HuH-7.5 (cell line): Measurements from ENCODE around the gene PFDN2.

Experiments
- DNase-seq: peaks from one replicate; pipeline ENCODE4 v3.0.0; 2011; ENCODE audit warnings: low spot score

Gene PFDN2, protein sequence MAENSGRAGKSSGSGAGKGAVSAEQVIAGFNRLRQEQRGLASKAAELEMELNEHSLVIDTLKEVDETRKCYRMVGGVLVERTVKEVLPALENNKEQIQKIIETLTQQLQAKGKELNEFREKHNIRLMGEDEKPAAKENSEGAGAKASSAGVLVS

GRCh38 chr1:161117759-161118581 lies at the start of gene PFDN2, which contains the start of gene NIT1:
Gene PFDN2, minus strand, starts transcription at chr1:161118037. Its CDS starts 11 bp downstream, at chr1:161118026.
Gene NIT1, plus strand, starts transcription at chr1:161118105. Its CDS starts 72 bp downstream, at chr1:161118177.
- DNase-seq = peak; percentile 71

DNA sequence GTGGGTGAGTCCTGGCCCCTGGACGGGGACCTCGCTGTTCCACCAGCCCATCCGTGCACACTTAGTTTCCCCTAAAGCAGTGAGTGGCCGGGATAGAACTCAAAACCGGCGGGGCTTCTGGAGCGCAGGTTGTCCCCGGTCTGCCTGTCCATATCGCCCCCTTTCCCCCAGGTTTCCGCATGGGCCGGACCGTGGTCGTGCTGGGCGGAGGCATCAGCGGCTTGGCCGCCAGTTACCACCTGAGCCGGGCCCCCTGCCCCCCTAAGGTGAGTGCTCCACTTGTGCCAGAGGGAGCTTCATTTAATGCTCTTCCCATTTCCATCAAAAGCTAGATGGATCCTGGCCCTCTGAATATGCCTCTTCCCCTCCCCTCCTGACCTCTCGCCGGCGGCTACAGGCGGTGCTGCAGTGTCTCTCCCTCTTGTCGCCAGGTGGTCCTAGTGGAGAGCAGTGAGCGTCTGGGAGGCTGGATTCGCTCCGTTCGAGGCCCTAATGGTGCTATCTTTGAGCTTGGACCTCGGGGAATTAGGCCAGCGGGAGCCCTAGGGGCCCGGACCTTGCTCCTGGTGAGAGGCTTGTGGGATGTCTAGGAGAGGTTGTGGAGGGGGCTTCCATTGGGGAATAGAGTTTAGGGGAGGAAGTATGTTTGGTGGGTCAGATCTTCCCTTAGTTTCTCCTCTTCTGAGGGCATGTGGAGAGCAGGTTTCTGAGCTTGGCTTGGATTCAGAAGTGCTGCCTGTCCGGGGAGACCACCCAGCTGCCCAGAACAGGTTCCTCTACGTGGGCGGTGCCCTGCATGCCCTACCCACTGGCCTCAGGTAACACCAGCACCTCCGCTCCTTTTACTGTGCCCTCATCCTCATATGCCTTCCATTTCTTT lies 49.1 kb upstream of the PFDN2 start:
- DNase-seq = peak; percentile 23

- DNase-seq = peak; percentile 87
These were observed 48.2 kb upstream of the PFDN2 start, which contains the start of gene PPOX for GRCh38 chr1:161165742-161166668. Gene PPOX, plus strand, starts transcription at chr1:161166426. Its CDS starts 422 bp downstream, at chr1:161166848.

GRCh38 chr1:161164901-161165610 lies 47.2 kb upstream of the PFDN2 start:
- DNase-seq = no peak

DNA sequence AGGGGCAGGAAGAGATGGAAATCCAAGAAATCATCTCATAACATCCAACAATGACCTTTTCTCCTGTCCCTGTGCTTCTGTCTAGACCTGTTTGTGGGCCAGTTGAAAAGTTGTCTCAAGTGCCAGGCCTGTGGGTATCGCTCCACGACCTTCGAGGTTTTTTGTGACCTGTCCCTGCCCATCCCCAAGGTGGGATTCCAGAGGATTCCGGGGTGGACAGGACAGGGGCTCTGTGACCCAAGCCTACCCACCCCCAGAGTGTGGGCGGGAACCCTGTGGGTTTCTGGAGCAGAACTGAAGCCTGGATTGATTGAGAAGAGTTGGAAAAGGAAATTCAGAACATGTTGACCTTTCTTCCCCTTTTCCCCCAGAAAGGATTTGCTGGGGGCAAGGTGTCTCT lies 46.0 kb upstream of the PFDN2 start:
- no peak for DNase-seq

DNA sequence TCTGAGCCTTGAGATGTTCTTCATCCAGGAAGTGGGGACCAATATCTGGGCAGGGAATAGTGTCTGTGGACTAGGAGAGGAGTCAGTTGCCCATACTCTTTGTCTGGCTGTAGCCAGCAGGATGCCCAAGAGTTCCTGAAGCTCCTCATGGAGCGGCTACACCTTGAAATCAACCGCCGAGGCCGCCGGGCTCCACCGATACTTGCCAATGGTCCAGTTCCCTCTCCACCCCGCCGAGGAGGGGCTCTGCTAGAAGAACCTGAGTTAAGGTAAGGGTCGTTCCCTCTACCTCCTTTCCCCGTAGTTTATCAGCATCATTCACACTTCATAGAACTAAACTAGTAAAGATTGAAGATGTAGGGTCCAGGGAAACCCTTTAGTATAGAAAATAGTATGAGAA lies 45.0 kb upstream of the PFDN2 start:
- DNase-seq = no peak

DNA sequence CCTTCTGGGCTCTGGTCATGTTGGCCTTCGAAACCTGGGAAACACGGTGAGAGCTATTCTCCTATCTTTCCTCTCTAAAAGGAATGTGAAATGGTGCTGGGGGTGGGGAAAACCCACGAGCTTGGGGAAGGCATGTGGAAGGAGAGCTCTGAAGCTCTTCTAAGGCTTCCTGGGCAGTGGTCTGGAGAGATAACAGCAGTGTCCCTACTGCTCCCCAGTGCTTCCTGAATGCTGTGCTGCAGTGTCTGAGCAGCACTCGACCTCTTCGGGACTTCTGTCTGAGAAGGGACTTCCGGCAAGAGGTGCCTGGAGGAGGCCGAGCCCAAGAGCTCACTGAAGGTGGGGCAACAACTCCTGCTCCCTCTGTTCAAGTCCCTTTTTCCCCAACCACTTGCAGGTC lies 44.2 kb upstream of the PFDN2 start:
- no peak for DNase-seq

DNA sequence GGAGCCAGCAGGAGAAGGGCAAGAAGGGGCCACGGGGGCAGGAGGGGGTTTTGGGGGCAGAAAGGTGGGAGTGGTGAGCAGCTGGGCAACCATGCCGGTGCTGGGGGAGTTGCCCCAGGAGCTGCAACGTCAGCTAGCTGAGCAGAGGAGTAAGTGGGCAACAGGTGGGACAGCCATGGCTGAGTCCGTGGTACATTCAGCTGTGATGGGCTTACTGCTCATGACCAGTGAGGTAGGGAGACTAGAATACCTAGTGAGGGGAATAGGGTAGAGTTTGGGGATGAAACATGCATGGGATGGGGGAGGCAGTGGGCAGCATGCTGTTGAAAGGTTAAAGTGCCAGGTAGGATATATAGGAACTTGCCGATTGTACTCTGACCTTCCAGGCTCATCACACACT lies 43.8 kb upstream of the PFDN2 start:
- DNase-seq = no peak

DNA sequence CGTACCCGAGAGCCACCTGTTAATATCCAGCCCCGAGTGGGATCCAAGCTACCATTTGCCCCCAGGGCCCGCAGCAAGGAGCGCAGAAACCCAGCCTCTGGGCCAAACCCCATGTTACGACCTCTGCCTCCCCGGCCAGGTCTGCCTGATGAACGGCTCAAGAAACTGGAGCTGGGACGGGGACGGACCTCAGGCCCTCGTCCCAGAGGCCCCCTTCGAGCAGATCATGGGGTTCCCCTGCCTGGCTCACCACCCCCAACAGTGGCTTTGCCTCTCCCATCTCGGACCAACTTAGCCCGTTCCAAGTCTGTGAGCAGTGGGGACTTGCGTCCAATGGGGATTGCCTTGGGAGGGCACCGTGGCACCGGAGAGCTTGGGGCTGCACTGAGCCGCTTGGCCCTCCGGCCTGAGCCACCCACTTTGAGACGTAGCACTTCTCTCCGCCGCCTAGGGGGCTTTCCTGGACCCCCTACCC lies 42.9 kb upstream of the PFDN2 start:
- no peak for DNase-seq

DNA sequence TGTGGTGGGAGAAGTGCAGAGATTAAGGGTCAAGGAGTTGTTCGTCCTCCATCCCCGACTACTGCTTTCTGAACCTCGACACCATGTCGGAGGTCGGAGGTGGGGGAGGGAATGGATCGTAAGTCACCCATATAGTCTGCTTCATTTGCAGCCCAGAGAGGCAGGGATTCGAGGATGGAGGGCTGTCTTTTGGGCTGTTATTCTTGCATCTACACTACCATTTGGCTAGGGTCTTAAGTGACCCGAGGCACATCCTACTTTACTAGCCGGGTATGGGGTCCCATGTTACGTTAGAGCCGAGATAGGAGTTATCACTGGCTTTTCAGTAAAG lies 42.0 kb upstream of the PFDN2 start:
- no peak for DNase-seq

DNA sequence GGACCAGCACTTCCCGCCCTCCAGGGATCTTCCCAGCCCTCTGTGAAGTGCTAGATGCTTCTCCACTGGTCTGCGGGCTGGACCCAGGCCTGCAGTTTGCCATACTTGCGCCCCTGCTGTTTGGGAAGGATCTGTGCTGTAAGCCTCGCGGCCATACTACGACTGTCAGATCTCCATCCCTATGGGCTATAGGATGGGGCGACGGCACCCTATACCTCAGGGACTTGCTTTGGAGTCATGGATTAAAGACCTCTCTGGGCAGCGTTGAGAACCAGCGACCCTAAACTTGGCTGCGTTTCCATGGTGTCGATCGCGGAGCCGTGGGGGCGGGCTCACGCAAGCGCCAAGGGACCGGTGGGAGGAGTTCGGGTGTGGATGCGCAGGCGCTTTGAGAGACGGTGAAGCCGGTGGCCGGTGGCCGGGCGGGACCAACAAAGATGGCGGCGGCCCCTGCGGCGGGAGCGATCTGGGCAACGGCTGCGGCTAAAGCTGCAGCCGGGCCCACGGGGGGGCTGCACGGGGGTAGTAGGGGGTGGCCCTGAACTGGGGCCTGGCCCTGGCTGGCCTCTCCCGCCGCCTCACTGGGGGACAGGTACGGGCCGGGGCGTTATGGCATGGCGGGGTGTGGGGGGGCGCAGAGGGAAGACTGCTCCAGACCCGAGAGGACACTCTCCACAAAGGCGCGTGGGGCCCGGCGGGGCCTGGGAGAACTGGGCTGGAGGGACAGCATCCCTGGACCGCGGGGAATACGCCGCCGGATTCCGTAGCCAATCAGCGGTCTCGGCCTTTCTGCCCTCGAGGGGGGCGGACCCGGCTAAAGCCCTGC lies 41.5 kb upstream of the PFDN2 start, which contains the start of gene USP21:
Gene USP21 (plus strand): TSS at position 414 of the 826 bp plus-strand sequence. CDS start 1,141 bp downstream, outside the sequence.
- DNase-seq = peak; percentile 92

DNA sequence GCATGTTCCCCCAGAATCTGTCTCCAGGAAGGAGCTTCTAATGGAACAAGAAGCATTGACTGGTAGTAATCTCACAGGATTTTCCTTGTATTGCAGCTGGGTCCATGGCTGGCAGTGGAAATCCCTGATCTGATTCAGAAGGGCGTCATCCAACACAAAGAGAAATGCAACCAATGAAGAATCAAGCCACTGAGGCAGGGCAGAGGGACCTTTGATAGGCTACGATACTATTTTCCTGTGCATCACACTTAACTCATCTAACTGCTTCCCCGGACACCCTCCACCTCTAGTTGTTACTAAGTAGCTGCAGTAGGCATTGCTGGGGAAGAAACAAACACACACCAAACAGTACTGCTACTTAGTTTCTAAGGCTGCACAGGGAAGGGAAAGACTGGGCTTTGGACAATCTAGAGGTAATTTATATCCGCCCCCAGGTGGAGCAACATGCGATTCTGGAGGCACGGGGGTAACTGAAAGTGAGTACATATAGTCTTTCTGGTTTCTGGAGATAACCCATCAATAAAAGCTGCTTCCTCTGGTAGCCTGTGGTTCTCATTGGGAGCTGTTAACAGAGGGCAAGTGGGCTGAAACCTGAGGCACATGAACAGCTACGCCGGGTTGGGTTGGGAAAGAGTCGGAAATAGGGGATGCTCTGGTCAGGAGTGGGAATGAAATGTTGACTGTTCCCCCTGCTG lies 40.6 kb upstream of the PFDN2 start:
- DNase-seq = no peak

DNA sequence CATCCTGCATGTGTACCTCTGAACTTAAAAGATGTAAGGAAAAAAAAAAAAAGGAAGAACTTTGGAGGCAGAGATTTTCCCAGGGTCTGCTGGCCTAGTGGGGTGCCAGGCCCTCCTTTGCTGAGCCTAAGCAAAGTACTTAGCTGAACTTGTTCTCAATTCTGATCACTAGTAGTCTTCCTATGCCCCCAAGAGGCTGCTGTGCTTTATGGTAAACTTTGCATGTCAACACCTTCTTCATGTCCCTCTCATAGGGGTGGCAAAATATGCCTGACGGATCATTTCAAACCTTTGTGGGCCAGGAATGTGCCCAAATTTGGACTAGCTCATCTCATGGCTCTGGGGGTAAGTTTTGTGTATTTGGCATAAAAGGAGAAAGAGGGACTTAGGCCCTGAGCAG lies 40.0 kb upstream of the PFDN2 start:
- no peak for DNase-seq

- DNase-seq = peak; percentile 76
These were observed 36.0 kb upstream of the PFDN2 start, which contains the start of gene UFC1 for GRCh38 chr1:161153682-161154337. Gene UFC1, plus strand, starts transcription at chr1:161153978. Its CDS starts 20 bp downstream, at chr1:161153998.

DNA sequence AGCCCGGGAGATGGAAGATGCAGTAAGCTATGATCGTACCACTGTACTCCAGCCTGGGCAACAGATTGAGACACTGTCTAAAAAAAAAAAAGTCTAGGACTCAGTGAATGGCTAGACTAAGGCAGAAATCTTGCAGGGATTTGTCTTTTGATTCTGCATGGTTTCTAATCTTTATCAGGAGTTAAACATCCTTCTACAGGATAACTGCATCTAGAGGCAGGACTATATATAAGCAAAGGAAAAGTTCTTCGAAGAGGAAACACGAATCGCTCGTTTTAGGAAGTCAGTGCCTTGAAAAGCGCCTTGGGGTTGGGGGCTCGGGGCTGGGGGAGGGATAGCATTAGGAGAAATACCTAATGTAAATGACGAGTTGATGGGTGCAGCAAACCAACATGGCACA lies 35.3 kb upstream of the PFDN2 start:
- no peak for DNase-seq

DNA sequence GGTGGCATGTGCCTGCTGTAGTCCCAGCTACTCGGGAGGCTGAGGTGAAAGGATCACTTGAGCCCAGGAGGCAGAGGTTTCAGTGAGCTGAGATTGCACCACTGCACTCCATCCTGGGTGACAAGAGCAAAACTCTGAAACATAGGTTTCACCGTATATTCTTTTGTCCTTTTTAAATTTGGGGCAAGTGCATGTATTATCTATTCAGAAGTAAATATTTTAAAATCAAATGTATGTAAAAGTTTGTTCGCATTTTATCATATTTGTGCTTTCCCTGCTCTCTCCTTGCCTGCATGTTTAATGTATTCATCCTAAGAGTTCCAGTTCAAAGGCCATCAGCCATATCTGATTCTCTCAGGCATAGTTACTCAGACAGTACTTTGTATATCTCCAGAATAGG lies 28.0 kb upstream of the PFDN2 start:
- DNase-seq = no peak

GRCh38 chr1:161140755-161141400 lies 23.0 kb upstream of the PFDN2 start:
- no peak for DNase-seq

- DNase-seq = peak; percentile 37
These were observed 21.9 kb upstream of the PFDN2 start for GRCh38 chr1:161139766-161140165.
